ENCODE measurements around the gene ZNF681. TPM values are rescaled to one million over a fixed set of nuclear protein-coding genes. Genes with fewer than 3 reads are reported as not detected.

Gene ZNF681
- total and polyA plus RNA-seq, 2 of the 4 experiments (the other 2 are of a cell fraction): 0.15 to 0.54 TPM

- no peak overlapping the region for H2BK15ac ChIP-seq (ENCODE audit: low read depth, low read length)
- no peaks in the 10 kb centered on the region for H3K36me3 ChIP-seq (ENCODE audit: control insufficient read depth, insufficient read depth, low read length)
- H2BK20ac ChIP-seq (ENCODE audit: low read depth, low read length): no peak overlapping the region
- CTCF ChIA-PET: no interaction called here
- H3K4me1 ChIP-seq (ENCODE audit: control insufficient read depth, insufficient read depth, low read length): no peaks in the 10 kb centered on the region
- H3K79me1 ChIP-seq (ENCODE audit: low read depth in 1 of 2, low read length in 2 of 2): no peaks in the 10 kb centered on the region
- no peak overlapping the region for H2AFZ ChIP-seq (replicated peaks; ENCODE audit: low read length, poor library complexity)
- intact Hi-C loops (cut with micrococcal nuclease): no loop called here
- H3K4ac ChIP-seq (ENCODE audit: low read depth, low read length): no peak overlapping the region
- ATAC-seq (ENCODE audit: low read depth): no peak
- H3K14ac ChIP-seq (replicated peaks; ENCODE audit: low read depth, low read length): no peak overlapping the region
- H3K9me3 ChIP-seq (ENCODE audit: control insufficient read depth, insufficient read depth, low read length): no peaks in the 10 kb centered on the region
- no peaks in the 10 kb centered on the region for H3K9me1 ChIP-seq (ENCODE audit: insufficient read depth, low read length)
- H3K18ac ChIP-seq (ENCODE audit: low read depth, low read length): no peak overlapping the region
- no peak overlapping the region for H3K4me3 ChIP-seq (ENCODE audit: insufficient read depth, low read depth, low read length)
- dilution Hi-C loops (cut with HindIII; ENCODE audit: low sequenced_read_pairs, unreplicated experiment): no loop called here
- no peak overlapping the region for H2BK5ac ChIP-seq (ENCODE audit: low read depth, low read length, poor library complexity, severe bottlenecking)
- no peak overlapping the region for H3K27ac ChIP-seq (ENCODE audit: insufficient read depth, low read length)
- H3K56ac ChIP-seq (ENCODE audit: extremely low read depth, insufficient read depth, low read length): no peak overlapping the region
- in situ Hi-C loops (cut with MboI; ENCODE audit: low sequenced_read_pairs): no loop called here
- H2AK5ac ChIP-seq (ENCODE audit: low read depth, low read length): no peak overlapping the region
- H4K5ac ChIP-seq (ENCODE audit: low read depth, low read length): no peak overlapping the region
- H3K4me2 ChIP-seq (ENCODE audit: low read depth, low read length): no peak overlapping the region
- no peak overlapping the region for H2AK9ac ChIP-seq (replicated peaks; ENCODE audit: low read depth, low read length, poor library complexity)
- POLR2A ChIA-PET (ENCODE audit: unreplicated experiment): no interaction called here
- no peaks in the 10 kb centered on the region for H3K27me3 ChIP-seq (ENCODE audit: control insufficient read depth, insufficient read depth, low read length)
- no peak overlapping the region for H2BK120ac ChIP-seq (ENCODE audit: low read depth, low read length)
- no peak overlapping the region for H4K91ac ChIP-seq (ENCODE audit: insufficient read depth, low read depth, low read length)
- BruUV-seq (replicated peaks): no TSS peak
- no peak for DNase-seq
- TF ChIP-seq CTCF (conservative IDR thresholded peaks at IDR 0.05; ENCODE audit: low read depth, low read length) (no peak), RFX5 (IDR thresholded peaks at IDR 0.05; ENCODE audit: low read depth, low read length) (no peak), SMC3 (IDR thresholded peaks at IDR 0.05; ENCODE audit: low read depth, low read length) (no peak), MXI1 (IDR thresholded peaks at IDR 0.05; ENCODE audit: borderline replicate concordance, low read depth, low read length) (no peak), CHD1 (IDR thresholded peaks at IDR 0.05; ENCODE audit: low read depth, low read length) (no peak), BHLHE40 (IDR thresholded peaks at IDR 0.05; ENCODE audit: low read depth, low read length) (no peak), RCOR1 (IDR thresholded peaks at IDR 0.05; ENCODE audit: insufficient replicate concordance, low read length) (no peak)
- no peaks in the 10 kb centered on the region for H4K20me1 ChIP-seq (ENCODE audit: insufficient read depth, low read length)
- H3K9ac ChIP-seq (ENCODE audit: low read depth, low read length): no peak overlapping the region
- no peak overlapping the region for H3K23ac ChIP-seq (ENCODE audit: low read depth, low read length)
- no peak overlapping the region for H4K8ac ChIP-seq (ENCODE audit: low read depth in 2 of 2, low read length in 2 of 2)
Measured at GRCh38 chr19:23800868-23801267, 42.2 kb upstream of the ZNF681 start.

All from IMR-90 (cell line).